ENCODE results near the gene LCLAT1. TPM values are rescaled to one million over a fixed set of nuclear protein-coding genes. Genes with fewer than 3 reads are reported as not detected.

The LCLAT1 gene
- polyA plus RNA-seq, 1 of the 3 experiments (the other 2 are of a cell fraction): 6.9 TPM

GRCh38 chr2:30436859-30437435 lies 10.1 kb upstream of the LCLAT1 start:
- no peak overlapping the region for H3K27ac ChIP-seq (ENCODE audit: low read depth in 2 of 2, low read length in 1 of 2)
- no peaks in the 10 kb centered on the region; a peak in 1 of 4 replicates for H3K4me1 ChIP-seq (ENCODE audit: control insufficient read depth in 1 of 2, insufficient read depth in 2 of 2, low read depth in 1 of 2, low read length in 1 of 2)
- H3F3A ChIP-seq (replicated peaks; ENCODE audit: insufficient read depth): no peaks in the 10 kb centered on the region
- ChIA-PET POLR2A (interaction anchor here (1.7 kb wide), 1 partner anchor 15 kb away, joined by 8 read pairs; no protein-coding TSS in a partner anchor), CTCF (interaction anchor here (1.3 to 1.7 kb wide), 4 partner anchors 9 to 271 kb away, joined by 4 to 6 read pairs (median 5); no protein-coding TSS in a partner anchor)
- H3K27me3 ChIP-seq (ENCODE audit: insufficient read depth): no peaks in the 10 kb centered on the region
- no peaks in the 10 kb centered on the region for H3K36me3 ChIP-seq (replicated peaks in 1 of 2; ENCODE audit: control insufficient read depth in 1 of 2, insufficient read depth in 2 of 2, low read length in 1 of 2)
- no peak overlapping the region for H3K9ac ChIP-seq
- 95% methylated on average over 1 of the region's 1 CpG for WGBS (ENCODE audit: low lambda C conversion rate)
- H3K79me2 ChIP-seq (ENCODE audit: insufficient read depth): no peaks in the 10 kb centered on the region
- H2AFZ ChIP-seq (ENCODE audit: low read depth): no peak overlapping the region
- TF ChIP-seq TEAD4 (IDR thresholded peaks at IDR 0.05; ENCODE audit: borderline replicate concordance, insufficient read depth) (no peak), FOXJ3 (CRISPR knock-in tag; IDR thresholded peaks at IDR 0.05) (no peak), MAX (IDR thresholded peaks at IDR 0.05; ENCODE audit: low read depth) (no peak), FOXM1 (IDR thresholded peaks at IDR 0.05; ENCODE audit: low read depth) (no peak), SMC3 (IDR thresholded peaks at IDR 0.05; ENCODE audit: low read depth, low read length) (no peak), ZBTB33 (IDR thresholded peaks at IDR 0.05; ENCODE audit: borderline replicate concordance, low read depth) (no peak), NFIC (IDR thresholded peaks at IDR 0.05; ENCODE audit: borderline replicate concordance) (no peak), IRF3 (IDR thresholded peaks at IDR 0.05; ENCODE audit: low read depth, low read length) (no peak), USF1 (IDR thresholded peaks at IDR 0.05; ENCODE audit: borderline replicate concordance, low read depth) (no peak), ELF1 (IDR thresholded peaks at IDR 0.05) (no peak), RCOR1 (IDR thresholded peaks at IDR 0.05; ENCODE audit: low read length) (no peak), PBX3 (IDR thresholded peaks at IDR 0.05) (no peak), CTCF (IDR thresholded peaks at IDR 0.05) (no peak), USF2 (IDR thresholded peaks at IDR 0.05; ENCODE audit: borderline replicate concordance, low read depth, low read length) (no peak), NRF1 (IDR thresholded peaks at IDR 0.05; ENCODE audit: low read depth, low read length) (no peak), FOSL2 (IDR thresholded peaks at IDR 0.05; ENCODE audit: borderline replicate concordance, low read depth) (no peak), RAD21 (IDR thresholded peaks at IDR 0.05; ENCODE audit: low read length) (no peak), MEF2A (IDR thresholded peaks at IDR 0.05; ENCODE audit: borderline replicate concordance, low read depth) (no peak), RXRA (IDR thresholded peaks at IDR 0.05; ENCODE audit: borderline replicate concordance, low read depth) (no peak)
- no peaks in the 10 kb centered on the region for H3K9me3 ChIP-seq
- no peak for DNase-seq
- no peak overlapping the region for H3K4me2 ChIP-seq
- no peaks in the 10 kb centered on the region for H3K9me2 ChIP-seq
- H4K20me1 ChIP-seq (ENCODE audit: insufficient read depth): no peaks in the 10 kb centered on the region
- no peak overlapping the region for H3K4me3 ChIP-seq (ENCODE audit: low read depth in 2 of 2, low read length in 1 of 2)
